ENCODE results near the gene CACNB1.

DNA sequence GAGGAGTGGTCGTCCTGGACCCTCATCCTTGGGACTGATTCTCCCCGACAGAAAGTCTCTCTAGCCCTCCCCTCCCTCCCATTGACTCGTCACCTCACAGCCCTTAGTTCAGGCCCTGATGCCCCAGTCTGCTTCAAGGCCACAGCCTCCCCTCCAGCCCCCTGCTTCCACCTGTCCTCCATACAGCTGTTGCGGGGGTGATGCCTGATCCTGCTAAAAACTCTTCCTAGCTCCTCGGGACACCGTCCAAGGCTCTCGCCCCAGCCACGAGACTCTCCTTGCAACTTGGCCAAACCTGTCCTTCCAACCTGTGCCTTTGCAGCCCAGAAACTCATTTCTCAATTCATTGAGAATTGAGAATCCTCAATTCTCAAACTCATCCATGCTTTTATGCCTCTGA is 21.4 kb upstream of the CACNB1 start:
- TF ChIP-seq CTCF (IDR thresholded peaks at IDR 0.05) = no peak
- TF ChIP-seq POLR2A (IDR thresholded peaks at IDR 0.05) = no peak

All from ovary (tissue), 3 donors.